ENCODE results near the gene TTC36. TPM values are rescaled to one million over a fixed set of nuclear protein-coding genes. Genes with fewer than 3 reads are reported as not detected.

Gene TTC36
- total and polyA plus RNA-seq, 9 of the 15 experiments (the other 6 are each of a cell fraction or from before 2014, with no cell fraction given), result 0.22 to 0.23 TPM; not detected in 7

- Histone ChIP-seq H3K9ac (ENCODE audit: insufficient read depth in 1 of 2, low read depth in 2 of 2, low read length in 2 of 2) (no peak overlapping the region), H3K36me3 (ENCODE audit: control insufficient read depth, insufficient read depth, low read length) (peaks cover 81% of the 10 kb centered on the region), H3K79me2 (ENCODE audit: control insufficient read depth, insufficient read depth, low read length) (no peaks in the 10 kb centered on the region), H3K4me3 (no peak overlapping the region), H4K20me1 (replicated peaks; ENCODE audit: control insufficient read depth, insufficient read depth, low read length) (no peaks in the 10 kb centered on the region), H3K4me1 (replicated peaks in 1 of 2; ENCODE audit: control insufficient read depth in 2 of 2, insufficient read depth in 2 of 2, low read length in 2 of 2) (no peaks in the 10 kb centered on the region), H2AFZ (ENCODE audit: low read depth, low read length) (no peak overlapping the region), H3K27ac (ENCODE audit: extremely low read depth, low read depth, low read length) (no peak overlapping the region), H3K9me1 (ENCODE audit: control insufficient read depth, insufficient read depth, low read length) (no peaks in the 10 kb centered on the region), H3K9me3 (replicated peaks; ENCODE audit: control insufficient read depth, insufficient read depth, low read depth, low read length) (no peaks in the 10 kb centered on the region), H3K4me2 (ENCODE audit: insufficient read depth, low read length) (no peak overlapping the region), H3K27me3 (ENCODE audit: control insufficient read depth in 2 of 2, insufficient read depth in 2 of 2, low read length in 2 of 2) (no peaks in the 10 kb centered on the region)
- 20% methylated on average over 7 of the region's 7 CpGs for WGBS (ENCODE audit: insufficient coverage, low coverage, missing lambda C conversion rate)
- ChIA-PET POLR2A (no interaction called here), CTCF (ENCODE audit: low intra/inter-chr PET ratio) (interaction anchor here (0.7 to 2.4 kb wide), 9 partner anchors 13 to 681 kb away, joined by 3 to 15 read pairs (median 4); no protein-coding TSS in a partner anchor)
- peak; percentile 89 for ATAC-seq
- peak; percentile 62 to 82 (median 66) for DNase-seq (ENCODE audit: extremely low read depth in 1 of 4, low spot score in 3 of 4)
- in situ Hi-C loops (cut with MboI), result no loop called here
- intact Hi-C loops (cut with micrococcal nuclease), result loop anchor here (1.0 to 5.0 kb wide), 5 partner anchors 52 to 290 kb away; partner anchors contain the start of genes ATP5MG and KMT2A
- peak; percentile 95 for FAIRE-seq
- no TSS peak for BruUV-seq (replicated peaks)
- TF ChIP-seq ARID2 (IDR thresholded peaks at IDR 0.05), result peak; percentile 29; the same call in 1 of the 2 replicates
- TF ChIP-seq ERF (CRISPR knock-in tag; IDR thresholded peaks at IDR 0.05), result no peak
- TF ChIP-seq RCOR1 (IDR thresholded peaks at IDR 0.05; ENCODE audit: borderline replicate concordance in 1 of 2, low read depth in 2 of 2, low read length in 2 of 2), result 0 out of 4 replicates have a peak, but pooled peaks of 1 of the 2 experiments have one; percentile 16
- TF ChIP-seq SMC3 (conservative IDR thresholded peaks at IDR 0.05; ENCODE audit: insufficient read depth, low read depth, low read length), result peak; percentile 85
- TF ChIP-seq ZNF668 (CRISPR knock-in tag; IDR thresholded peaks at IDR 0.05), result no peak
- TF ChIP-seq GABPB1 (CRISPR knock-in tag; IDR thresholded peaks at IDR 0.05), result no peak
- TF ChIP-seq MBD2 (IDR thresholded peaks at IDR 0.05; ENCODE audit: borderline replicate concordance, low read depth), result no peak
- peak; percentile 53 for TF ChIP-seq BHLHE40 (IDR thresholded peaks at IDR 0.05; ENCODE audit: low read length)
- TF ChIP-seq CHD7 (IDR thresholded peaks at IDR 0.05; ENCODE audit: low read depth, low read length), result no peak
- no peak for TF ChIP-seq ATF7 (IDR thresholded peaks at IDR 0.05)
- no peak for TF ChIP-seq ATF1 (CRISPR knock-in tag; IDR thresholded peaks at IDR 0.05)
- 0 out of 2 replicates have a peak, but pooled peaks have one; percentile 10 for TF ChIP-seq ATF1 (tag; IDR thresholded peaks at IDR 0.05)
- no peak for TF ChIP-seq HDGF (IDR thresholded peaks at IDR 0.05)
Measured at GRCh38 chr11:118488480-118489109, 38.7 kb upstream of the TTC36 start.
